ENCODE data around the gene MED13. TPM values are rescaled to one million over a fixed set of nuclear protein-coding genes. Genes with fewer than 3 reads are reported as not detected.

The MED13 gene
- total RNA-seq, 1 donor from 2014 or later: 23.7 TPM

GRCh38 chr17:62093188-62094155 lies 28.4 kb upstream of the MED13 start:
- no peak overlapping the region for H3K4me3 ChIP-seq (ENCODE audit: low read depth, low read length)
- DNase-seq (ENCODE audit: low read depth): peak; percentile 99

DNA sequence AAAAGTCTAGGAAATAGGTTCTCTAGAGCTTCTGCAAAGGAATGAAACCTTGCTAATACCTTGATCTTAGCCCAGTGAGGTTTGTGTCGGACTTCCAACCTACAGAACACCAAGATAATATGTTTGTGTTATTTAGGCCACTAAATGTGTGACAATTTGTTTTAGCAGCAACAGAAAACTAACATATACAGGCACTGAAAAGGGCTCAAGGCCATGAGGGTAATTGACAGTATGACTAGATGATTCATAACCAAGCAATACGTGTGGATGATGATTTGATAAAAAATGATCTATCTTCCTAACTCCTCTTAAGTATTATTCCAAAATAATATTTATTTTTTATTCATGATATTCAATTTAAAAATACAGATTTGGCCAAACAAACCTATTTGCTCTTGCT lies 27.7 kb upstream of the MED13 start:
- TF ChIP-seq, protein P1, sequence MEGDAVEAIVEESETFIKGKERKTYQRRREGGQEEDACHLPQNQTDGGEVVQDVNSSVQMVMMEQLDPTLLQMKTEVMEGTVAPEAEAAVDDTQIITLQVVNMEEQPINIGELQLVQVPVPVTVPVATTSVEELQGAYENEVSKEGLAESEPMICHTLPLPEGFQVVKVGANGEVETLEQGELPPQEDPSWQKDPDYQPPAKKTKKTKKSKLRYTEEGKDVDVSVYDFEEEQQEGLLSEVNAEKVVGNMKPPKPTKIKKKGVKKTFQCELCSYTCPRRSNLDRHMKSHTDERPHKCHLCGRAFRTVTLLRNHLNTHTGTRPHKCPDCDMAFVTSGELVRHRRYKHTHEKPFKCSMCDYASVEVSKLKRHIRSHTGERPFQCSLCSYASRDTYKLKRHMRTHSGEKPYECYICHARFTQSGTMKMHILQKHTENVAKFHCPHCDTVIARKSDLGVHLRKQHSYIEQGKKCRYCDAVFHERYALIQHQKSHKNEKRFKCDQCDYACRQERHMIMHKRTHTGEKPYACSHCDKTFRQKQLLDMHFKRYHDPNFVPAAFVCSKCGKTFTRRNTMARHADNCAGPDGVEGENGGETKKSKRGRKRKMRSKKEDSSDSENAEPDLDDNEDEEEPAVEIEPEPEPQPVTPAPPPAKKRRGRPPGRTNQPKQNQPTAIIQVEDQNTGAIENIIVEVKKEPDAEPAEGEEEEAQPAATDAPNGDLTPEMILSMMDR (IDR thresholded peaks at IDR 0.05; ENCODE audit: insufficient read depth, low read length, severe bottlenecking): no peak
- Histone ChIP-seq H3K27me3 (ENCODE audit: control insufficient read depth, insufficient read depth, low read length) (no peaks in the 10 kb centered on the region), H3K36me3 (ENCODE audit: control insufficient read depth, insufficient read depth, low read length) (no peaks in the 10 kb centered on the region), H3K4me3 (ENCODE audit: low read depth, low read length) (no peak overlapping the region)
- peak; percentile 55 for DNase-seq (ENCODE audit: low read depth)
- FAIRE-seq: no peak

More at GRCh38 chr17:62093188-62094155, 28.4 kb upstream of the MED13 start:
- no peaks in the 10 kb centered on the region for H3K27me3 ChIP-seq (ENCODE audit: control insufficient read depth, insufficient read depth, low read length)
- no peaks in the 10 kb centered on the region for H3K36me3 ChIP-seq (ENCODE audit: control insufficient read depth, insufficient read depth, low read length)
- no peak for FAIRE-seq
- TF ChIP-seq, protein P1 (IDR thresholded peaks at IDR 0.05; ENCODE audit: insufficient read depth, low read length, severe bottlenecking): no peak

- FAIRE-seq (no peak), DNase-seq (ENCODE audit: low read depth) (no peak)
- H3K4me3 ChIP-seq (ENCODE audit: low read depth, low read length): no peak overlapping the region
- no peaks in the 10 kb centered on the region for H3K27me3 ChIP-seq (ENCODE audit: control insufficient read depth, insufficient read depth, low read length)
- TF ChIP-seq, protein P1 (IDR thresholded peaks at IDR 0.05; ENCODE audit: insufficient read depth, low read length, severe bottlenecking): no peak
- no peaks in the 10 kb centered on the region for H3K36me3 ChIP-seq (ENCODE audit: control insufficient read depth, insufficient read depth, low read length)
Measured at GRCh38 chr17:62091804-62092203, 26.7 kb upstream of the MED13 start.

DNA sequence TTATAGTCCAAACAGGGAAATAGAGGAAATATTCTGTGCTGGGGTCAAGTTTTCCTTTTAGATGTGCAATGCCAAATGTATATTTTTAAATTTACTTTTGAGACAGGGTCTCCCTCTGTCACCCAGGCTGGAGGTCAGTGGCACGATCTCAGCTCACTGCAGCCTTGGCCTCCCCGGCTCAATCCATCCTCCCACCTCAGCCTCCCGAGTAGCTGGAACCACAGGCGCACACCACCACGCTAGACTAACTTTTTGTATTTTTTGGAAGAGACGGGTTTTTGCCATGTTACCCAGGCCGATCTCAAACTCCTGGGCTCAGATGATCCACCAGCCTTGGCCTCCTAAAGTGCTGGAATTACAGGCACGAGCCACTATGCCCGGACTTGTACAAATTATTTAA lies 25.8 kb upstream of the MED13 start:
- no peaks in the 10 kb centered on the region for H3K27me3 ChIP-seq (ENCODE audit: control insufficient read depth, insufficient read depth, low read length)
- no peak for DNase-seq (ENCODE audit: low read depth)
- TF ChIP-seq, protein P1 (IDR thresholded peaks at IDR 0.05; ENCODE audit: insufficient read depth, low read length, severe bottlenecking): no peak
- H3K36me3 ChIP-seq (ENCODE audit: control insufficient read depth, insufficient read depth, low read length): no peaks in the 10 kb centered on the region
- no peak overlapping the region for H3K4me3 ChIP-seq (ENCODE audit: low read depth, low read length)
- FAIRE-seq: no peak

- TF ChIP-seq, protein P1 (IDR thresholded peaks at IDR 0.05; ENCODE audit: insufficient read depth, low read length, severe bottlenecking): no peak
- Histone ChIP-seq H3K36me3 (ENCODE audit: control insufficient read depth, insufficient read depth, low read length) (no peaks in the 10 kb centered on the region), H3K27me3 (ENCODE audit: control insufficient read depth, insufficient read depth, low read length) (no peaks in the 10 kb centered on the region), H3K4me3 (ENCODE audit: low read depth, low read length) (no peak overlapping the region)
- FAIRE-seq (no peak), DNase-seq (ENCODE audit: low read depth) (no peak)
Measured at GRCh38 chr17:62090021-62090824, 25.1 kb upstream of the MED13 start.
